Measurements from ENCODE around the gene UBE2E3.

Gene UBE2E3

GRCh38 chr2:181112916-181113315, 132.5 kb downstream of the UBE2E3 start:
- TF ChIP-seq CTCF (conservative IDR thresholded peaks at IDR 0.05; ENCODE audit: control insufficient read depth, insufficient read depth, low read depth, low read length), result no peak
- no peak for DNase-seq (ENCODE audit: low read depth)
- H3K4me3 ChIP-seq (ENCODE audit: control insufficient read depth, low read depth, low read length), result no peak overlapping the region

Data from fibroblast of mammary gland (primary cell).